CD4-positive, alpha-beta T cell treated with Interleukin-21 for 1 hour (primary cell): ENCODE data around the gene KRT6B.
"Not testable (repeated sequence)": the region's sequence is repeated elsewhere in the genome, so short reads cannot be mapped to it uniquely, and the experiment has no call there.

ENCODE experiments used
- DNase-seq: peaks from one replicate; pipeline ENCODE4 v3.0.0-alpha.2; 2020

The KRT6B gene

DNA sequence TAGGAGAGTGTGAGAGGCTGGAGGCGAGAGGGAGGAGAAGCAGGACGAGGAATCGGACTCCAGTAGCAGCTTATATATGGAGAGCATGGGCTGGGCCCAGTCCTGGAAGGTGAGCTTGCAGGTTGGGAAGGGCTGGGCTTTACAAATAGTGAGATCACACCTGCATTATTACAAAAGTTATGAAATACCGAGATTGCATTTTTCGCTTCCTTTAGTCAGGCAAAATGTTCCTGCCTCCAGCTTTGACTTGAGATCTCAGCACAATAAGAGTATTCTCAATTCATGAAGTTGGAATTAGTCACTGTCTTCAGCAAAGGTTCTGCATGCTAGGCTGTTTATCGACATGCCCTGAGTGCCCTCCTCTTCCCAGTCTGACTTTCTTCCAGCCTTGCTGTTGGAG, at the start of gene KRT6B:
TSS of gene KRT6B (minus strand) at position 46 of the 400 bp plus-strand sequence. CDS start 68 bp downstream, outside the sequence.
- DNase-seq = no peak

GRCh38 chr12:52501490-52501889, 49.5 kb upstream of the KRT6B start:
- DNase-seq = no peak

- DNase-seq = not testable (repeated sequence)
These were observed 48.6 kb upstream of the KRT6B start for GRCh38 chr12:52500574-52500973.

DNA sequence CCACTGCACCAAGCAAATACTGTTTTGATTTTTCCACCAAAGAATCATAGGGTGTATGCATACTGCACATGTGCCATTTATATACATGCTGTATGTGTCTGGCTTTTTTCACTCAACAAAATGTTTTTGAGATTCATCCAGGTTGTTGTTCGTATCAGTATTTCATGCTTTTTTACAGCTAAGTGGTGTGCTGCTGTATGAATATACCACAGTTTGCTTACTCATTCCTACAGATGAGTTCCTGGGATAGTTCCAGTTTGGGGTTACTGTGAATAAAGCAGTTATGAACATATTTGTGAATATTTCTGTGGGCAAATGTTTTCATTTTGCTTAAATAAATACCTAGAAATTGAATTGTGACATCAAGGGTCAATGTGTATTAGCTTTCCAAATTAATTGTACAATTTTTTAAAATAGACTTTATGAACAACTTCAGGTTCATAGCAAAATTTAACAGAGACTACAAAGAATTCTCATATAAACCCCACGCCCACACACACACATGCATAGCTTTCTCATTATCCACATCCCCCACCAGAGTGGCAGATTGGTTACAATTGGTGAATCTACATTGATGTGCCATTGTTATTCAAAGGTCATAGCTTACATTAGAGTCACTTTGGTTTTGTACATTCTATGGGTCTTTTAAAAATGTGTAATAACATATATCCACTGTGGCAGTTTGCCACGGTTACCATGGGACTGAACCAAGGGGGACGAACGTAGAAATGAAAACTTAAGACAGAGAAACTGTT, 48.0 kb upstream of the KRT6B start:
- DNase-seq = no peak

DNA sequence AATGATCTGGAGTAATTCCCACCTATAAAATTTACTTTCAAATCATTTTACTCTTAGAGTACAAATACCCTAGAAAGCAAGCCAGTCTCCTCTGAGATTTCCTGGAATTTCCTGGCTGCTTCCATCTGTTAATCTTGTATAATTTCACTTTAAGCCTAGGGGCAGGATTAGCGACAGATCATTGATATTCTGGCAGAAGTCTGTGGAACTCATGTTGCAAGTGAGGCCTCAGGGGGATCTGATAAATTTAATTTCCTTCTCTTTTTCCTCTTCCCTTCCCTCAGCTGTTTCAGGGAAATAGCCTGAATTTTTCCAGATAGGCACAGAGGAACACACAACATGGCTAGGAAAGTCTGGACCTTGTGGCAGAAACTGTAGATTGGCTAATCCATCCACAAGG, 47.0 kb upstream of the KRT6B start:
- DNase-seq = no peak

DNA sequence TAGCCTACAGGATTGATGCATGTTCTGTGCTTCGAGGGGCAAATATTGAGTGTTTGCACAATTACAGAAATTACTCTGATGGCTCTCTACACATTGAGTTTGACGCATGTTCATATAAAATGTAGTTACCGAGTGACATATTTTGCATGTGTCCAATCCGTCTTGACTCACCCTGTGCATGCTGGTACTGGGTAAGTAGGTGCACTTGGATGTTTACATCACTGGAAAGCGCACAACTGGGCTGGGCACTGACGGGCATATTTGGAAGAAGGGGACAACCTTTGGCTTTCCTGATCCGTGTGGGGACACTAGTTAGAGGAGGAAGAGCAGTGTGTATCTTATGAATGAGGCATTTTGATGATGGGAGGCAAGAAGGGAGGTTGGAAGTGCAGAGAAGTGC, 46.0 kb upstream of the KRT6B start:
- no peak for DNase-seq

DNA sequence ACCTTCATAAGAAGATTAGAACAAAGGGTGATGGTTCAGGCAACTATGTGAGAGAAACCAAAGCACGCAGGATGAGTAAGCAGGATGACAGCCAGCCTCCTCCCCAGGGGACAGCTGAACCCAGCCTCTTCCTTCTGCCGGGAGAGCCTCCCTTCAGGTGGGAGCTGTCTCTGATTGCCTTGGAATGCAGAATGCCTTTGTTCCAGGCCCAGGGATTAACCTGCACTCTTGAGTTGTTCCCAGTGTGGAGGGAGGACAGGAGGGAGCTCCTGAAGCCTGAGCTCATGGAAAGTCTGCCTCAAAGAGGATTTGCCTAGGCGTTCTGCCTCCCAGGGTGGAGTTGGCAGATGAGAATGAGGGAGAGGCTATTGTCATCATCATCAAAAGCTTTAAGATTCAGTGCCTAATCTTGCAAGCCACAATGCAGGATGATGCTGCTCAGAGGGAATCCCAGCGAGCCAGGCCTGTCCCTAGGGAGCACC, 44.7 kb upstream of the KRT6B start:
- DNase-seq = no peak

DNA sequence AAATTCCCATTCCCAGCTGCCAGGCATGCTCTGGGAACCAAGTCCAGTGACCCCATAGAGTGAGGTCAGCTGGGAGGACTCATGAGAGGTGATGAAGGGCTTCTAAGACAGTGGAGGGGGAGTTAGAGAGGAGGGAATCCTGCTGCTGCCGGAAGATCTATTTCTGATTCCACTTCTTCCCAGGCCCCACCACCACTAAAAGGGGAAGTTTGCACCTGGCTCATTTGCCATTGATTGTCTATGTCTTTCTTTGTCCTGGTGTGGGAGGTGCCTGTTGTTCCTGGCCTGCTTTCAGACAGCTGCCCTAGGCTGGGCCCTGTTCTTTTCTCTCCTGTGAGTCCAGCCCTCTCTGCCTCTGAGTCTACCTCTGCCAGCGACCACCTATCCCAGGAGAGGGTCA, 44.1 kb upstream of the KRT6B start:
- no peak for DNase-seq

- DNase-seq = no peak
These were observed 43.4 kb upstream of the KRT6B start for GRCh38 chr12:52495389-52495788.

GRCh38 chr12:52494518-52494917, 42.6 kb upstream of the KRT6B start:
- DNase-seq = no peak

- DNase-seq = no peak
These were observed 42.2 kb upstream of the KRT6B start for GRCh38 chr12:52494100-52494499.

DNA sequence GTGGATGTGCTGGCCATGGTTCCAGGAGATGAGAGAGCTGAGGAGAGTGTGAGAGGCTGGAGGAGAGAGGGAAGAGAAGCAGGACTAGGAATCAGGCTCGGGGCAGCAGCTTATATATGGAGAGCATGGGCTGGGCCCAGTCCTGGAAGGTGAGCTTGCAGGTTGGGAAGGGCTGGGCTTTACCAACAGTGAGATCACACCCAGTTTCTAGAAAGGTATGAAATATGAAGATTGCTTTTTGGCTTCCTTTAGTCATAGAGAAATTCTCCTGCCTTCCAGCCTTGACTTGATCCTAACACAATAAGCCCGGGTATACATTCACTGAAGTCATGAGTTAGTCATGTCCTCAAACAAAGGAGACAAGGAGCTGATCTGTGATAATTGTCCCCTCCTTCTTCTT, 41.2 kb upstream of the KRT6B start, which contains the start of gene KRT6A:
TSS of gene KRT6A (minus strand) at position 86 of the 400 bp plus-strand sequence. CDS start at position 17, 69 bp downstream.
- DNase-seq = no peak

DNA sequence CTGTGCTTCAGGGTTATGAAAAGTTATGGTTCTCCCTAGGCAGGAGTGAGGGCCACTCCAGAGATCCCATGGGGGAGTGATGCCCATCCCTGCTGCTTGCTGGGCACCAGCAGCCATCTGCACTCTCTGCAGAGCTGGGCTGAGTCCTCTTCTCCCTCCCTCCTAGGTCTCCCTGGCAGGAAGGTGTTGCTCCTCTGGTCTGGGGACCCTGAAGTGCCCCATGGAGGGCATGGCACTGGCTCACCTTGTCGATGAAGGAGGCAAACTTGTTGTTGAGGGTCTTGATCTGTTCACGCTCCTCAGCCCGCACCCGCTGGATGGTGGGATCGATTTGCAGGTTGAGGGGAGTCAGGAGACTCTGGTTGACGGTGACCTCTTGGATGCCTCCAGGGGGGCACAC, 40.5 kb upstream of the KRT6B start:
- not testable (repeated sequence) for DNase-seq

DNA sequence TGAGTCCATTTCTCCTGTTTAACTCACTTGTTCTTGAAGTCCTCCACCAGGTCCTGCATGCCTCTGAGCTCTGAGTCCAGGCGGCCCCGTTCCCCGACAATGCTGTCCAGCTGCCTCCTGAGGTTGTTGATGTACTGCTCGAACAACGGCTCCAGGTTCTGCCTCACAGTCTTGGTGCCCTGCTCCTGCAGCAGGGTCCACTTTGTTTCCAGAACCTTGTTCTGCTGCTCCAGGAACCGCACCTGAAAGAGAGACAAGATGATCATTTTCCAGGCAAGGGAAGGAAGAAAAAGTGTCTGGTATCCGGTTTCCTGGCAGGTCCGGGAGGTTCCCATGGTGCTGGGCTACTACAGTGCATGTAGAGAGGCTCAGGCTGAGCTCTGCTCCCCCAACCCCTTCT, 39.5 kb upstream of the KRT6B start:
- DNase-seq = not testable (repeated sequence)

- no peak for DNase-seq
These were observed 36.8 kb upstream of the KRT6B start for GRCh38 chr12:52488736-52489135.

GRCh38 chr12:52487744-52488443, 35.9 kb upstream of the KRT6B start:
- DNase-seq = not testable (repeated sequence)

DNA sequence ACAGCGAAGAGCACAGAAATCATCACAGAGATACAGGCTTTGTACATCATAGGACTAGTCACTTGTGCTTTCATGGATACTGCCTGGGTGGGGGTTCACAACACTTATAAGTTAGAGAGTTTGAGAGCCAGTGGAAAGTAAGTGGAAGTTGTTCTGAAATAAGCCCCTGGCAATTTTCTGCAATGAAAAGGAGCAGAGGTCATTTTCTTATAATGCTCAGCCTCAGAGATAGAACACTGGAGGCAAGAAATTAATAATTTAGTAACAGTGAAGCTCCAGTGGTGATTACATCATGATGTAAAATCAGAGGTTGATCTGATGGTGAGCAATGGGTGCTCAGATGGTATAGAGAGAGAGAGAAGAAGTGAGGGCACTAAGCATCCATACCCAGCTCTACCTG, 35.3 kb upstream of the KRT6B start:
- no peak for DNase-seq

GRCh38 chr12:52486166-52487105, 34.5 kb upstream of the KRT6B start:
- no peak for DNase-seq

- no peak for DNase-seq
These were observed 28.1 kb upstream of the KRT6B start for GRCh38 chr12:52480073-52480472.

GRCh38 chr12:52477651-52478050, 25.7 kb upstream of the KRT6B start:
- no peak for DNase-seq

DNA sequence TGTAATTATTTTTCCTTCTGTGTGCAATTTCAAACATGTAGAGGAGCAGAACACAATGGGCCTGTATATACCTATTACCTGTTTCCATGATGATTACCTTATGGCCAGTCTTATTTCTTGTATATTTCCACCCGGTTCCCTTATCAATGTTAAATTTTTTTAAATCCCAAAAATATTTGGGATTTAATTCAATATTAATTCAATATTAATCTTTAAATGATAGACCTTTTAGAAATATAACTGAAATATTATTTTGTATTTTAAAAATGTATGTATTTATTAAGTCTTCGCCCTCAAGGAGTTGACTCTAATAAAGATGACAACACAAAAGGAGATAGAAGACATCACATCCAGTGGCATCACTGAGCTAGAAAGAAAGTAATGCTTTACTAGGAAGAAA, 22.3 kb upstream of the KRT6B start:
- DNase-seq = no peak

- DNase-seq = no peak
These were observed 21.8 kb upstream of the KRT6B start, which contains the start of gene KRT6C for GRCh38 chr12:52473768-52474167. Gene KRT6C, minus strand, starts transcription at chr12:52473805. Its CDS starts 68 bp downstream, at chr12:52473737.

DNA sequence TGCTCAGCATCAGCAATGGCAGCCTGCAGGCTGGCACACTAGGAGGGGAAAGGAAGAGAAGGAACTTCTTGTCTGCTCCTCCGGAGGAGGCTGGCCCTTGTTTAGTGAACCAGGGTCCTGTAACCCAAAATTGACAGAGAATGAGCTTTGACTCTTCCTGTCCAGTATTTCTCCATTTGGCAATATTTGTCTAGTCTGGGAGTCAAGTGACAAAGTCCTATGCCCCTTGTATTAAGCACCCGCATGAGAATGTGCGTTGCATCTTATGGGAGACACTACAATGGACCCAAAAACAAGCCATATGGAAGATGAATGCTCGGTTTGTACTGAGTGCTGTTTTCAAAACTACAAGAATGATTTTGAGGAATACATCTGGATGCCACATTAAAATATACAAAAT, 17.9 kb upstream of the KRT6B start:
- no peak for DNase-seq
